HEK293 (cell line): ENCODE measurements around the gene HIF3A.

Experiments used
- CTCF ChIA-PET: fragments of 350-600 bp; formaldehyde crosslinking; extraction: SDS; loops from one replicate; lab custom pipeline; 2021; ENCODE audit warnings: antibody characterized with exemption; lab: Yijun Ruan, JAX
- POLR2A ChIA-PET: fragments of 300-600 bp; formaldehyde crosslinking; extraction: SDS; loops from one replicate; lab custom pipeline; 2020; ENCODE audit warnings: antibody characterized with exemption, inconsistent platforms; lab: Yijun Ruan, JAX
- H3K27ac ChIP-seq: fragments of 200-500 bp; sonication (Bioruptor generic); 2 replicates; pipeline ENCODE4 v1.5.1; 2014; ENCODE audit warnings: low read depth, low read length, control low read depth, inconsistent platforms; ENCODE audit errors: extremely low read depth
- H3K36me3 ChIP-seq, 2 experiments: fragments of 200-500 bp in 1 of 2; sonication (Bioruptor generic) in 1 of 2; 1 replicate in 1 of 2; 2 replicates in 1 of 2; pipeline ENCODE4 v1.5.1; 2014 to 2017; ENCODE audit warnings: inconsistent platforms in 2 of 2, low read length in 2 of 2; ENCODE audit not compliant: control insufficient read depth in 2 of 2, insufficient read depth in 1 of 2
- H3K4me1 ChIP-seq: fragments of 200-500 bp; sonication (Bioruptor generic); 2 replicates; pipeline ENCODE4 v1.5.1; 2014; ENCODE audit warnings: mild to moderate bottlenecking, low read length, inconsistent platforms; ENCODE audit not compliant: control insufficient read depth, insufficient read depth
- H3K4me3 ChIP-seq: 2 replicates; pipeline ENCODE4 v1.5.1; 2011; ENCODE audit warnings: low read depth, mild to moderate bottlenecking, control low read depth, low read length, moderate library complexity
- H3K9me3 ChIP-seq: fragments of 200-500 bp; sonication (Bioruptor generic); 2 replicates; pipeline ENCODE4 v1.5.1; 2014; ENCODE audit warnings: low read depth, low read length, inconsistent platforms; ENCODE audit not compliant: control insufficient read depth, insufficient read depth
- GFI1B ChIP-seq: fragments of 450-650 bp; formaldehyde crosslinking; IDR thresholded peaks from 2 replicates; pipeline ENCODE4 v1.5.1; 2016; ENCODE audit warnings: missing biosample characterization, missing genetic modification characterization
- INSM2 ChIP-seq: fragments of 450-650 bp; formaldehyde crosslinking; IDR thresholded peaks from 2 replicates; pipeline ENCODE4 v1.5.1; 2016; ENCODE audit warnings: missing biosample characterization, missing genetic modification characterization
- KLF8 ChIP-seq: fragments of 450-650 bp; formaldehyde crosslinking; IDR thresholded peaks from 2 replicates; pipeline ENCODE4 v1.5.1; 2016; ENCODE audit warnings: missing biosample characterization, missing genetic modification characterization
- OVOL3 ChIP-seq: fragments of 450-650 bp; formaldehyde crosslinking; IDR thresholded peaks from 2 replicates; pipeline ENCODE4 v1.5.1; 2016; ENCODE audit warnings: missing biosample characterization, missing genetic modification characterization
- PRDM10 ChIP-seq: fragments of 450-650 bp; formaldehyde crosslinking; IDR thresholded peaks from 2 replicates; pipeline ENCODE4 v1.5.1; 2016; ENCODE audit warnings: missing biosample characterization, missing genetic modification characterization
- PRDM6 ChIP-seq: fragments of 450-650 bp; formaldehyde crosslinking; IDR thresholded peaks from 2 replicates; pipeline ENCODE4 v1.5.1; 2017; ENCODE audit warnings: missing biosample characterization, missing genetic modification characterization
- RBAK ChIP-seq: fragments of 450-650 bp; formaldehyde crosslinking; IDR thresholded peaks from 2 replicates; pipeline ENCODE4 v1.5.1; 2016; ENCODE audit warnings: missing biosample characterization, missing genetic modification characterization
- SALL2 ChIP-seq: fragments of 450-650 bp; formaldehyde crosslinking; IDR thresholded peaks from 2 replicates; pipeline ENCODE4 v1.5.0; 2017; ENCODE audit warnings: missing biosample characterization, mild to moderate bottlenecking, missing genetic modification characterization, borderline replicate concordance
- ZFP69B ChIP-seq: fragments of 450-650 bp; formaldehyde crosslinking; IDR thresholded peaks from 2 replicates; pipeline ENCODE4 v1.5.1; 2016; ENCODE audit warnings: missing biosample characterization, missing genetic modification characterization
- ZNF174 ChIP-seq: fragments of 450-650 bp; formaldehyde crosslinking; IDR thresholded peaks from 2 replicates; pipeline ENCODE4 v1.5.0; 2017; ENCODE audit warnings: missing biosample characterization, mild to moderate bottlenecking, missing genetic modification characterization
- ZNF24 ChIP-seq: fragments of 450-650 bp; formaldehyde crosslinking; IDR thresholded peaks from 2 replicates; pipeline ENCODE4 v1.5.1; 2016; ENCODE audit warnings: missing biosample characterization, missing genetic modification characterization
- ZNF280C ChIP-seq: fragments of 450-650 bp; formaldehyde crosslinking; IDR thresholded peaks from 2 replicates; pipeline ENCODE4 v1.5.1; 2016; ENCODE audit warnings: missing biosample characterization, missing genetic modification characterization
- ZNF513 ChIP-seq: fragments of 450-650 bp; IDR thresholded peaks from 2 replicates; pipeline ENCODE4 v1.5.1; 2018; ENCODE audit warnings: missing biosample characterization, missing genetic modification characterization
- ZNF529 ChIP-seq: fragments of 450-650 bp; formaldehyde crosslinking; IDR thresholded peaks from 2 replicates; pipeline ENCODE4 v1.5.1; 2017; ENCODE audit warnings: missing genetic modification characterization, missing biosample characterization; ENCODE audit not compliant: insufficient replicate concordance
- ZNF677 ChIP-seq: fragments of 450-650 bp; IDR thresholded peaks from 2 replicates; pipeline ENCODE4 v1.5.0; 2018; ENCODE audit warnings: missing biosample characterization, mild to moderate bottlenecking, missing genetic modification characterization, moderate library complexity
- ZNF692 ChIP-seq: fragments of 450-650 bp; formaldehyde crosslinking; IDR thresholded peaks from 2 replicates; pipeline ENCODE4 v1.5.1; 2016; ENCODE audit warnings: missing biosample characterization, missing genetic modification characterization
- ZNF701 ChIP-seq: fragments of 450-650 bp; formaldehyde crosslinking; IDR thresholded peaks from 2 replicates; pipeline ENCODE4 v1.5.1; 2016; ENCODE audit warnings: missing biosample characterization, missing genetic modification characterization

The HIF3A gene

GRCh38 chr19:46287585-46287984, 9.3 kb upstream of the HIF3A start:
- H3K27ac ChIP-seq, result no peak overlapping the region
- ChIA-PET CTCF (no interaction called here), POLR2A (no interaction called here)

More at GRCh38 chr19:46287585-46287984, 9.3 kb upstream of the HIF3A start:
- TF ChIP-seq ZFP69B, result no peak
- no peak for TF ChIP-seq PRDM10 (tag by site-specific recombination)
- no peak for TF ChIP-seq ZNF280C (tag by site-specific recombination)
- no peak for TF ChIP-seq PRDM6
- TF ChIP-seq ZNF529 (tag by site-specific recombination), result no peak
- no peak for TF ChIP-seq RBAK
- no peak for TF ChIP-seq ZNF174
- no peak for TF ChIP-seq ZNF513 (tag by site-specific recombination)
- no peak for TF ChIP-seq INSM2 (tag by site-specific recombination)
- TF ChIP-seq ZNF701, result no peak
- no peak for TF ChIP-seq SALL2 (tag by site-specific recombination)
- no peak for TF ChIP-seq ZNF24 (tag by site-specific recombination)
- no peak for TF ChIP-seq KLF8 (tag by site-specific recombination)
- no peak for TF ChIP-seq OVOL3 (tag by site-specific recombination)
- TF ChIP-seq ZNF677, result no peak
- TF ChIP-seq ZNF692, result no peak
- no peak for TF ChIP-seq GFI1B (tag by site-specific recombination)
- Histone ChIP-seq H3K9me3 (no peaks in the 10 kb centered on the region), H3K36me3 (no peaks in the 10 kb centered on the region), H3K4me1 (no peaks in the 10 kb centered on the region), H3K4me3 (no peak overlapping the region)
